ENCODE results near the gene AFF3.
"Not testable (repeated sequence)": the region's sequence is repeated elsewhere in the genome, so short reads cannot be mapped to it uniquely, and the experiment has no call there.

The AFF3 gene

GRCh38 chr2:99747842-99748241, 394.5 kb downstream of the AFF3 start:
- no peak for DNase-seq (ENCODE audit: low spot score)

DNA sequence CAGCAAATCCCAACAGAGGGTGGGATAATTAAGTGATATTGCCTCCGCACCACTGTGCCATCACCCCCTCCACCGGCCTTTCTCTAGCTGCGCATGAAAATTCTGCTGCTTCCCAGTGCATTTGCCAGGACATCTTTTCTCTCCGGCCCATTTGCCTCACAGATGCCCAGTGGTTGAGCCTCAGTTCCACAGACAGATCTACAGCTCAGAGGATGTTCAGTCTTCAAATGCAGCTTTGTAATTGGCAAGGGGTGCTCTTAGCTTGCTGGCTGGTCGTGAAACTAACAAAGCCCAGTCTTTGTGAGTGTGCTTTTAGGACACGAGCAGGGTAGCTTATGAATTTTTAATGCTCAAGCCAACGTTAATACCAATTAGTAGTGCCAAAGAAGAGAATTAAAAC, 399.2 kb downstream of the AFF3 start:
- no peak for DNase-seq (ENCODE audit: low spot score)

DNA sequence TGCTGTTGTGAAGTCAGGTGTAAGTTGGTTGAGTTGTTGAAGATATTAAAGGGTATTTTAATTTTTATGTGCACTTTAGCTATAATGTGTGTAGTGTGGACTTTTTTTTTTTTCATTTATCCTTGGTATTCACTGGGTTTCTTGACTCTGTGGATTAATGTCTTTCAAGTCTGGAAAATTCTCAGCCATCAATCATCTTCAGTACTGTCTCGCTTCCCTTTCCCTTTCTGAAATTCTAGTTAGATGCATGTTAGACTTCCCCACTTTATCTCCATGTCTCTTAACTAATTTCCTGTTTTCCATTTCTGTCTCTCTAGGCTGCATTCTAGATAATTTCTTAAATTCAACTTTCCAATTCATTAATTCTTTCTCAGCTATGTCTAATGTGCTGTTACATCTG, 404.9 kb downstream of the AFF3 start:
- no peak for DNase-seq (ENCODE audit: low spot score)

DNA sequence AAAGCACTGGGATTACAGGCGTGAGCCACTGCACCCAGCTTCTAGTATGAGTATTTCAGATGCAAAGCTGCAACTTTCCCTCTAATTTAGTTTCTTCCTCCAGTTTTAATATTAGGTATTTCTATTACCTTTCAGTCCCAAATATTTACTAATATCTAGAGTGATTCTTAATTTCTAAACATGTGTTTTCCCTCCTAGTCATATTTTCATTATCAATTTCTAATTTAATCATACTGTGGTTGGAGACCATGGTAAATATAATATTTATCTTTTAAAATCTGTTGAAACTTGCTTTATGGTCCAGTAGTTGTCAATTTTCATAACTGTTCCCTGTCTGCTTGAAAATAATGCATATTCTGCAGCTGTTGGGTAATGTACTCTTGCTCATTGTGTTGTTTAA, 406.6 kb downstream of the AFF3 start:
- DNase-seq (ENCODE audit: low spot score): no peak

DNA sequence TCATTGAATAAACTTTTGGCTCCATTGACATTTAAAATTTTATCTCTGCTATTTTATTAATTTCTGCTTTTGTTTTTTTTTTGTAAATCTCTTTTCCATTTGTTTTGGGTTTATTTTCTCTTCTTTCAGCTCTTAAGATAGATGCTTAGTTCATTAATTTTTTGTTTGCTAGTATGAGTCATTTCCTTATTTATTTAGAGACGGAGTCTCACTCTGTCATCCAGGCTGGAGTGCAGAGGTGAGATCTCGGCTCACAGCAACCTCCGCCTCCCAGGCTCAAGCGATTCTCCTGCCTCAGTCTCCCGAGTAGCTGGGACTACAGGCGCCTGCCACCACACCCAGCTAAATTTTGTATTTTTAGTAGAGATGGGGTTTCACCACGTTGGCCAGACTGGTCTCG, 407.1 kb downstream of the AFF3 start:
- not testable (repeated sequence) for DNase-seq (ENCODE audit: low spot score)

GRCh38 chr2:99734236-99734635, 408.2 kb downstream of the AFF3 start:
- DNase-seq (ENCODE audit: low spot score): no peak

DNA sequence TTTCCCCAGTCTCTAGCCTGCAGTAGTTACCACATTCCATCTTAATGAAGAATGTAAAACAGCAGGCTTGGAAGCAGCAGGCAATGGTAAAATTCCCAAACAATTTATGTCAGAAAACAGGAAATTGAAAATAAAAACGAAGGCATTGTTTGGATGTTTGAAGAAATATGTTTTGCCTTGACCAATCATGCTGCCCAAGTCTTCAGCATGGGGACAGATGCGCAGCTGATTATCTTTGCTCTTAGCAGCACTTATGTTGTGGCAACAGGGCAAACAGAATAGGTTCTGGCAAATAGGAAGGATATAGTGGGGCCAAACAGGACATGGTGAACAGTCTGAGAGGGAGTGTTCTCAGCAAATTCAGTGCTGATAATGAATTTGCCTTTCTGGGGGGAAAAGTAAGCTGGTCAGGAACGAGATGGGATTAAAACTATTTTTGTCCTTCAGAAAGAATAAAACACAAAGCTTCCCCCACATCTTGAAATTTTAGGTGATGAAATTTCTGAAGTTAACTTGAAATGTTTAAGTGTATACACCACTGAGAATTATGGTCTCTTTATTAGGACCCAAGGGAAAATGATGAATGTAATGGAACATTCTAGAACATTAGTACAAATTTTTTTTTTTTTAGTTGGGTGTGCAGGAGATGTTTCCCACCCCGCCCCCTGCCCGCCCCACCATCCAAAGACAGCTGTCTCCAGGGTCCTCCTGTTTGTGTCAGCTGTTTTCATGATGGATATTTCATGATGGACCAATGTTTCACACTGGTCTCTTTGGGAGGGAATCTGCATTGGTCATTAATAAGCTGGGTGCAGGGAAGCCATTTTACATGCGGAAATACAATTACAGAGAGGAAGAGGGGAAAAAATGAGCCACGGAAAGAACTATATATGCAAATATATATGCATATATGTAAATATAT, 413.0 kb downstream of the AFF3 start:
- no peak for DNase-seq (ENCODE audit: low spot score)

DNA sequence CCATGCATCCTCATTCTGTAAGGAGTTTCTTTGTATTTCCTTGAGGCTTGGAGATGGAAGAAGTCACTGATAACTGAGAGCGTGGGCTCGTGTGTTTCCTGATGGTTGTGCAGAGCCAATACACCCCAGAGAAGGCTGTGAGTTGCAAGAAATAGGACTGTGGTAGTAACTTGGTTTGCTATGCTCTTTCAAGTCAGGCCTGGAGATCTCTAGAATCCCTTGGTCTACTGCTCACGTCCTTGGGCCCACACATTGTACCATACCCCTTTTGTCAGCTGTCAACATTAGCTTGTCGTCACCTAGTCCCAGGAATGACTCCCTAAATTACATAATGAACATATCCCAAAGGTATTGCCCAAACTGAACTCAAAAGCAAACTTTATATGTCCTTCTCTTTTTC, 414.2 kb downstream of the AFF3 start:
- DNase-seq (ENCODE audit: low spot score): no peak

GRCh38 chr2:99727199-99727598, 415.2 kb downstream of the AFF3 start:
- no peak for DNase-seq (ENCODE audit: low spot score)

DNA sequence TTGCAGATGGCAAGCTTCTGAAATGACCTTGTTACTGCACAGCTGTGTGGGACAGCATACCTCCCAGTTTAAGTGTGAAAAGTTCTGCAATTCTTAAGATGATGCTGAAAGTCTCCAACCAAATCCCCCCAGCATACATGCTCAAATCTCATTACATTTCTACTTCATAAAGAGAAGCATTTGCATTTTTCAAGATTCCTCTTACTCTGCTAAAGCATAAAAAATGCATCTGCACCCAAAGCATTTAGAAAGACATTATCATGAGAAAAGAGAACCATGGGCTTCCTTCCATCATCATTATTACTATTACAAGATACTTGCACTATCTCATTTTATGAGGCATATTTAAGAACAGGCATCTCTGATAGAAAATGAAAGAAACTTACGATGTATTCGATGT, 415.7 kb downstream of the AFF3 start:
- DNase-seq (ENCODE audit: low spot score): no peak

- DNase-seq (ENCODE audit: low spot score): no peak
Measured at GRCh38 chr2:99725820-99726219, 416.6 kb downstream of the AFF3 start.

- no peak for DNase-seq (ENCODE audit: low spot score)
Measured at GRCh38 chr2:99722476-99722875, 419.9 kb downstream of the AFF3 start.

DNA sequence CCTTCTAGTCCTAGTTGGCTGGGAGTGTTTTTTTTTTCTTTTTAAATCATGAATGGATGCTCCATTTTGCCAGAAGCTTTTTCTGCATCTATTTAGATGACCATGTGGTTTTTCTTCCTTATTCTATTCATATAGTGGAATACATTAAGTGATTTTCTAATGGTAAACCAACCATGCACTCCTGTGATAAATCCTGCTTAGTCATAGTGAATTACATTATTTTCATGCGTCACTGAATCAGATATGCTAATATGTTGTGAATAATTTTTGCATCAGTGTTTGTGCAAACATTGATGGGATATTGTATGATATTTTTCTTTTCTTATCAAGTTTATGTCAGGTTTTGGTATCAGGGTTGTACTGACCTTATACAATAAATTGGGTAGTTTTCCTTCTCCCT, 423.3 kb downstream of the AFF3 start:
- DNase-seq (ENCODE audit: low spot score): no peak

DNA sequence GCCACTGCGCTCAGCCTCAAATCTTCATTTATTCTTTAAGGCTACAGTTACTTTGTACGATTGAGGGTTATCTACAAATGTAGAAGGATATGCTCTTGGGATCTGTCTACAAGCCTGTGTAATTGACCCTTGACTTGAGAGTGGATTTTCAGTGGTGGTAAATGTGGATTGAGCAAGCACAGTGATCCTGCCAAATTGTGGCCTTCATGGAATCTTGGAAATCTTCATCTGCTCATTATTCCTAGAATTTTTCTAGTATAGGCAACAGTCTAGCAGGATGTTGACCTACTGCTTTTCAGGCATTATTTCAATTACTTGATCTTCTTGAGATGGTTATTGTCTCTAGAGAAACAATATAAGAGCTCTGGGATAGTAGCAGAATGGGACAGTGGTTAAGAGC, 426.4 kb downstream of the AFF3 start:
- no peak for DNase-seq (ENCODE audit: low spot score)

GRCh38 chr2:99714349-99714748, 428.0 kb downstream of the AFF3 start:
- DNase-seq (ENCODE audit: low spot score): no peak

DNA sequence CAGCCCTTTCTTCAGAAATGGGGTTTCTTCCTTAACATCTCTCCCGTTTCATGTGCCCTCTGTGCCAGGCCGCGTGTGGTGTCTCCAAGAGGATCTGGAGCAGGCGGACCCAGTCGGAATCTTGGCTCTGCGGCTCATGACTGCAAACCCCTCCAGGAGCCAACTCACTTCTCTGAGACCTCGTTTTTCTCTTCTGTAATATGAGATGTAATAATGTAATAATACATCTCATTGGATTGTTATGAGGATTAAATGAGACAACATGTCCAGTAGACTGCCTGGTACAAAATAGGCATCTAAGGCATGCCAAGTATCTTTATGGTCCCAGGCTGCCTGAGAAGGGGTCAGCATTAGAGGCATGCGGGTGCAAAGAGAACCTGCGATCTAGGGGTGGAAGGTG, 431.2 kb downstream of the AFF3 start:
- no peak for DNase-seq (ENCODE audit: low spot score)

DNA sequence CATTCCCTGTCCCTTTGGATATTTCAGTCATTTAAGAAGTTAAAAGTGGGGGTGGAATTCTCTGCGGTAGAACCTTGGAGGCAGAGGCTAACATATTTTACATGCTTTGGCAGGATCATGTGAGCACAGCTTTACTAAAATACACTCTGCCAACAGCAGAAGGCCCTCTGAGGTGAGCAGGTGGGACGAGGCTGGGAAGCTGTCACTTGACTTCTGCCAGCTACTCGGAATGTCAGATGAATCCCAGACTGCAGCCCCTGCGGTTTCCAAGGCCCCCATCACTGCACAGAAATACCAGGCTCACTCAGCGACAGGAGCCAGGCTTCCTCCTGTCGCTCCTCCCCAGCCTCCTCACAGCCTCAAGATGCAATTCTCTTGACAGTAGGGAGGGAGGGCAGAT, 431.7 kb downstream of the AFF3 start:
- DNase-seq (ENCODE audit: low spot score): no peak

- DNase-seq (ENCODE audit: low spot score): no peak
Measured at GRCh38 chr2:99709229-99709628, 433.2 kb downstream of the AFF3 start.

DNA sequence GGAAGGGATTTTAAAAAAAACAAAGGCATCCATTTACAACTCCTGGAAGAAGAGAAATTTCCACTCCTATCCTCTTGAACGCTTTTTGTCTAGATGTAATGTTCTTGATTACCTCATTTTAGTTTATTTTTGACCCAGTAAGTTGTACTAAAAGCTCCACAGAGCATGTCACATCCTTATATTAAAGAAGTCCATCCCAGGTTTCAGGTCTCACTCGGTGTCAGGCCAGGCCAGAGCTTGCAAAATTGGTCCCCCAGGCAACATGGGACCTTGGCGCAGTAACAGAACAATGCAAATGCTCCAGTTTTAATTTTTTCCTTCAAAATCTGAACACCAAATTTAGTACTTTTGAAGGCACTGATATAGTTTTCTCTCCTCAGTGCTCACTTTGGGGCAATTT, 434.2 kb downstream of the AFF3 start:
- no peak for DNase-seq (ENCODE audit: low spot score)

DNA sequence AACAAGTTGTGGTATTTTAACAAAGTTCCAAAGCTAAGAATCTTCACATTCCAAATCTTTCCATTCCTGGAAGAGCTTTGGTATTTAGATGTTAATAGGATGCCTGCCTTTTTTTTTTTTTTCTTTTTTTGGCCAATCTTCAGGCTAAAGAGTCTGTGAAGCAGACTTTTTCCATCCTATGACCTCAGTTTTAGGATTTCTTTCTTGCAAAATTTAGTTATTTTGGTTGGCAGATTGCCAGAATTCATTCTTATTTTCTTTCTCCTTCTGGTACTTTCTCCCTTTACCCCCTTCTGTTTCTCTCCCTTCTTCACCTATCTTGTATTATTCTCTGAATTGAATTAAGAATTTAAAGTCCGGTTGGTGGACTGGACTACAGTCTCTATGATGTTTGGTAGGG, 434.8 kb downstream of the AFF3 start:
- DNase-seq (ENCODE audit: low spot score): no peak

DNA sequence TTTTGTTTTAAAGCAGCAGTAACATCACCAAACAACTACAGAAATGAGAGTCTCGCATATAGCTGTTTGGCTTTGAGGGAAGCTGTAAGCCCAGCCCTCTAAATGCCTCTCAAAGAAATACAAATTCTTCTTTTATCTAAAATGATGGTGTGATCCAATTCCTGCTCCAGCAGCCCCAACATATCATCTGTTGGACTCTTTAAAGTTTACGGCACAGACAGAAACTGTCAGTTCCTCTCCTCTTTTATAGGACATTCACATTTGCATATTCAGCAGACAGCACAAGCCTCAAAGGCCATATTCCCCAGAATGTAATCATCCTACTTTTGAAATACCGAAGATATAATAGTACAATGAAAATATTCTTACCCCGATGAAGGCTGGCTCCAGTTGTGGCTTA, 435.7 kb downstream of the AFF3 start:
- DNase-seq (ENCODE audit: low spot score): no peak

GRCh38 chr2:99701503-99701902, 440.9 kb downstream of the AFF3 start:
- DNase-seq (ENCODE audit: low spot score): no peak

GRCh38 chr2:99700482-99701398, 441.6 kb downstream of the AFF3 start:
- DNase-seq (ENCODE audit: low spot score): no peak

Measured in hematopoietic multipotent progenitor cell treated with erythropoietin and hydrocortisone succinate and interleukin-3 and kit ligand, for 17 days (in vitro differentiated cells).